WI38 (cell line): ENCODE data around the gene TSEN54.

Experiments
- H3K4me3 ChIP-seq: 2 replicates; pipeline ENCODE4 v1.5.1; 2011; ENCODE audit warnings: low read depth, mild to moderate bottlenecking, control low read depth, low read length
- TF ChIP-seq, protein P1 (sequence below): IDR thresholded peaks from 2 replicates; pipeline ENCODE4 v1.5.1; 2012; ENCODE audit warnings: low read depth, mild to moderate bottlenecking, control low read depth, low read length

TSEN54 gene

DNA sequence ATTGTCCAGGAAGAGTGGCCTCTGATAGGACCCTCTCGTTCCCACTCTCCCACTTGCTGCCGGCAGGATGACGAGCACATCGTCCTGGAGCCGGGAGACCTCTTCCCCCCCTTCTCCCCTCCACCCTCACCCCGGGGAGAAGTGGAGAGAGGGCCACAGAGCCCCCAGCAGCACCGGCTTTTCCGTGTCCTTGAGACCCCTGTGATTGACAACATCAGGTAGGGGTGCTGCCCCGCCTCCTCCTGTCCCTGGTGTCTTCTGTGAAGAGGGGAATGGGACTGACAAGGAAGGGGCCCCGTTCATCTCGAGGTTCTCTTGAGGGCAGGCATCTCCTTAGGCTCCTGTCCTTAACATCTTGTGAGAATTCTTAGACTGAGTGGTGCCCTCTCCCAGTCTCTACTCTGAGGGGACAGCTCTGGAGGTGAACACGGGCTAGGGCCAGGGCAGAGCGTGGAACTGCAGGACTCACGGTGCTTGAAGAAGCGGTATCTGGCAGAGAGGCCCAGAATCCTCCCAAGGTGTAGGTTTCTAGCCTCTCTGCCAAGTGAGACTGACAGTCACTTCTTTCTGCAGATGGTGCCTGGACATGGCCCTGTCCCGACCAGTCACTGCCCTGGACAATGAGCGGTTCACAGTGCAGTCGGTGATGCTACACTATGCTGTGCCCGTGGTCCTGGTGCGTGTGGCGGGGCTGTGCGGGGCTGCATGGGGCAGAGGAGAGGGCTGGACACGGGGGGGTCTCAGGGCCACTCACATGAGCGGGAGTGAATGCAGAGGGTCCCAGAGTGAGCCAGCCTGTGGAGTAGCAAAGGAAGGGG lies 27.4 kb upstream of the TSEN54 start:
- H3K4me3 ChIP-seq, result no peak overlapping the region
- TF ChIP-seq, protein P1, sequence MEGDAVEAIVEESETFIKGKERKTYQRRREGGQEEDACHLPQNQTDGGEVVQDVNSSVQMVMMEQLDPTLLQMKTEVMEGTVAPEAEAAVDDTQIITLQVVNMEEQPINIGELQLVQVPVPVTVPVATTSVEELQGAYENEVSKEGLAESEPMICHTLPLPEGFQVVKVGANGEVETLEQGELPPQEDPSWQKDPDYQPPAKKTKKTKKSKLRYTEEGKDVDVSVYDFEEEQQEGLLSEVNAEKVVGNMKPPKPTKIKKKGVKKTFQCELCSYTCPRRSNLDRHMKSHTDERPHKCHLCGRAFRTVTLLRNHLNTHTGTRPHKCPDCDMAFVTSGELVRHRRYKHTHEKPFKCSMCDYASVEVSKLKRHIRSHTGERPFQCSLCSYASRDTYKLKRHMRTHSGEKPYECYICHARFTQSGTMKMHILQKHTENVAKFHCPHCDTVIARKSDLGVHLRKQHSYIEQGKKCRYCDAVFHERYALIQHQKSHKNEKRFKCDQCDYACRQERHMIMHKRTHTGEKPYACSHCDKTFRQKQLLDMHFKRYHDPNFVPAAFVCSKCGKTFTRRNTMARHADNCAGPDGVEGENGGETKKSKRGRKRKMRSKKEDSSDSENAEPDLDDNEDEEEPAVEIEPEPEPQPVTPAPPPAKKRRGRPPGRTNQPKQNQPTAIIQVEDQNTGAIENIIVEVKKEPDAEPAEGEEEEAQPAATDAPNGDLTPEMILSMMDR, result no peak

DNA sequence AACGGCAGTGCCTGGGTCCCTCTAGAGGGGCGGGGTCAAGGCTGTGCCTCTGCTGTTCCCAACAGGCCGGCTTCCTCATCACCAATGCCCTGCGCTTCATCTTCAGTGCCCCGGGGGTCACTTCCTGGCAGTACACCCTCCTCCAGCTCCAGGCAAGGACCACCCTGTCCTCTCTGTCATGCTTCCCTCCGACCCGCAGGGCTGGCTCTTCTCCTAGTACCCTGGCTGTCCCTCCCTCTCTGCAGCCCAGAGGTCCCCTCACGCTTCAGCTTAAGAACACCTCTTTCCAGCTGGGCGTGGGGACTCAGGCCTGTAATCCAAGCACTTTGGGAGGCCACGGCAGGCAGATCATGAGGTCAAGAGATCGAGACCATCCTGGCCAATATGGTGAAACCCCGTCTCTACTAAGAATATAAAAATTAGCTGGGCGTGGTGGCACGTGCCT lies 26.8 kb upstream of the TSEN54 start:
- TF ChIP-seq, protein P1, result no peak
- no peak overlapping the region for H3K4me3 ChIP-seq

DNA sequence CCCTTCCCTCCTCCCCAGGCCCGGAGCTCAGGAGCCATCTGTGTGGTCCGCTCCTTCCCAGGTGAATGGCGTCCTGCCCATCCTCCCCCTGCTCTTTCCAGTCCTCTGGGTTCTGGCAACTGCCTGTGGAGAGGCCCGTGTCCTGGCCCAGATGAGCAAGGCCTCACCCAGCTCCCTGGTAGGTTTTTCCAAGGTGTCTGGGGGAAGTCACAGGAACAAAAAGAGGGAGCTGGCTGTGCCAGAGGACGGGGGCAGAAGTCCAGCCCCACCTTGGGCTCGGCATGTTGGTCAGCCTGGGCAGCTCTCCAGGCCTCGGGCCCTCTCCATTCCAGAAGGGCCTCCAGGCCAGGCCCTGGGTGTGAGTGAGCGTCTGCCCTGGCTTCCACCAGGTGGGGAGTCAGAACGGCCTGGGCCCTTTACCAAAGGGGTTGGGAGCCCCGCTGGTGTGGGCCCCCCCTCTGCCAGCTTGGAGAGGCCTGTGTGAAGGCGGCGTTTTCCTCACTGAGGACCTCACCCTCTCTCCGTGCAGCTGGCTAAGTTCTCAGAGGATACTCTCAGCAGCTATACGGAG lies 26.1 kb upstream of the TSEN54 start:
- H3K4me3 ChIP-seq, result no peak overlapping the region
- TF ChIP-seq, protein P1, result no peak

DNA sequence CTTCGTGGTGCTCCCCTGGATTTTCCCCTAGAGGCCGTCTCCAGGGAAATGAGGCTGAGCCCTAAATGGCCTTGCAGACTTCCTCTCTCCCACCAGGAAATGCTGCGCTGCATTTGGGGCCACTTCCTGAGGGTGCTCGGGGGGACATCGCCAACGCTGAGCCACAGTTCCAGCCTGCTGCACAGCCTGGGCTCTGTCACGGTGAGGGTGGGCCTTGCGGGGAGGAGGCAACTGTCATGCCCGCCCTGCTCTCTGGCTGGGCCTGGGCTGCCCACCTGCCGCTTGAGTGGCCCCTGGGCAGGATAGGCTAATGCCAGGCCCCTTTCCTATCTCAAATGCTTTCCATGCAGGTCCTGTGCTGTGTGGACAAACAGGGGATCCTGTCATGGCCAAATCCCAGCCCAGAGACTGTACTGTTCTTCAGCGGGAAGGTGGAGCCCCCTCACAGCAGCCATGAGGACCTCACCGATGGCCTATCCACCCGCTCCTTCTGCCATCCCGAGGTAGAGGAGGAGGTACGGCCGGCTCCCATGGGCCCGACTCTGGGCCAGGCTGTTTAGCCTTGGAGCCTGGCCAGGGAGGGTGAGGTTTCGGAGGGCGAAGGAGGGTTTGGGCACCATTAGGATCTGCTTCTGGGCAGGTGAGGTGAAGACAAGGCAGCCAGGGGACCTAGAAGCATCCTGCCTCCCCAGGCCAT lies 25.2 kb upstream of the TSEN54 start:
- H3K4me3 ChIP-seq, result no peak overlapping the region
- TF ChIP-seq, protein P1, result no peak

DNA sequence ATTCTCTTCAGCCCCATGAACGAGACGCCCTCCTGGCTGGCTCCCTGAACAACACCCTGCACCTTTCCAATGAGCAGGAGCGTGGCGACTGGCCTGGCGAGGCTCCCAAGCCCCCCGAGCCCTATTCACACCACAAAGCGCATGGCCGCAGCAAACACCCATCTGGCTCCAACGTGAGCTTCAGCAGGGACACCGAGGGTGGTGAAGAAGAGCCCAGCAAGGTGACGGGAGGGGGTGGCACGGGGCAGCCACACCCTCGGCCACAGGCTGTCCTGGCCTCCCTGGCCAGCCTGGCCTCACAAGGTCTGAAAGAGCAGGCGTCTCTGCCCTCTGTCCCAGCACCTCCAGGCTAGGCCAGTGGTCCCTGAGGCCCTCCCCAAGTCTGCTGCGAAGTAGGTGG lies 24.6 kb upstream of the TSEN54 start:
- TF ChIP-seq, protein P1, result no peak
- no peak overlapping the region for H3K4me3 ChIP-seq

DNA sequence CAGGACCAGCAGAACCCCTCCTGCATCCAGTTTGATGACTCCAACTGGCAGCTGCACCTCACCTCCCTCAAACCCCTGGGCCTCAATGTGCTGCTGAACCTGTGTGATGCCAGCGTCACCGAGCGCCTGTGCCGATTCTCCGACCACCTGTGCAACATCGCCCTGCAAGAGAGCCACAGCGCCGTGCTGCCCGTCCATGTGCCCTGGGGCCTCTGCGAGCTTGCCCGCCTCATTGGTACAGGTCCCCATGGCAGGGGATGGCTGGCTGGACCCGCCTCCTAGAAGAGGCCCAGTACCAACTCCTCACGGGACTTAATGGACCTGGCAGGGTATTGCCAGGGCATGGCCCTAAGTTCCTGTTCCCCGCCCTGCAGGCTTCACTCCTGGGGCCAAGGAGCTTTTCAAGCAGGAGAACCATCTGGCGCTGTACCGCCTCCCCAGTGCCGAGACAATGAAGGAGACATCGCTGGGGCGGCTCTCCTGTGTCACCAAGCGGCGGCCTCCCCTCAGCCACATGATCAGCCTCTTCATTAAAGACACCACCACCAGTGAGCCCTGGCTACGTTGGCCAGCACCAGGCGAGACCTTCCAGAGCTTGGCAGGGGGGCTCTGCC lies 23.7 kb upstream of the TSEN54 start:
- TF ChIP-seq, protein P1, result no peak
- H3K4me3 ChIP-seq, result no peak overlapping the region
